ENCODE data around the gene RGS6.

The RGS6 gene

DNA sequence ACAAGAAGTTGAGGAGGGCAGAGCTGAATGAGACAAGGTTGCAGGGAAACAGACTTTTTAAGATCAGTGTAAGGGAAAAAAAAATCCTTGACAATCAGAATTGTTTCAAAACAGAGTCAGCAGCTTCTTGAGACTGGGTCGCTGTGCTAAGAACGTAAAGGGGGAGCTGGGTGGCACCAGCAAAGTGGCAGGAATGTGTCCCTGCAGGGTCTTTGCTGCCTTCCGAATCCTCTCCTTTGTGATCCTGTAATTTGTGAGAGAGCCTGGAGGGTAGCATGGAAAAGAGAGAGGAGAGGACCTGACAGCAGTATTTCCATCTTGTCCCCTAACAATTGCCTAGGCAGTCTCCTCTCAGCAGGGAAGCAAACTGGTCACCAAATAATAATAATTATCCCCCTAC lies 472.8 kb downstream of the RGS6 start:
- intact Hi-C loops (cut with DNase I) = no loop called here
- DNase-seq = no peak

DNA sequence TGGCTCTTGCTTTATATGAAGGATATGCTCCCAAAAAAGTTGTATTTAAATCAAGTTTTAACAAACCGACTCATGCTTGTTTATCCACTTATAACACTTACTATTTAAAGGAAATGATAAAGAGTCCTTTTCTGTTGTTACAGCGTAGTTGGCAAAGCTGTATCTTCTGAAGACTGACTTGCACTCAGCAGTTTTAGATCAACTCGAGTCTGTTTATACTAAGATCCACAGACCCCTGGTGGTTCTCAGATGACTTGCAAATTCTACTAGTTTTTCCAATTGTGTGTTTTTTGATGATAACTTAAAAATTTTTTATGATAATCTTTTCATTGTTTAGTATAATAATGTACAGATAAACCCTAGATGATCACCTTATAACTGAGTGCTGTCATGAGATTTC lies 475.8 kb downstream of the RGS6 start:
- DNase-seq = no peak
- intact Hi-C loops (cut with DNase I) = no loop called here

DNA sequence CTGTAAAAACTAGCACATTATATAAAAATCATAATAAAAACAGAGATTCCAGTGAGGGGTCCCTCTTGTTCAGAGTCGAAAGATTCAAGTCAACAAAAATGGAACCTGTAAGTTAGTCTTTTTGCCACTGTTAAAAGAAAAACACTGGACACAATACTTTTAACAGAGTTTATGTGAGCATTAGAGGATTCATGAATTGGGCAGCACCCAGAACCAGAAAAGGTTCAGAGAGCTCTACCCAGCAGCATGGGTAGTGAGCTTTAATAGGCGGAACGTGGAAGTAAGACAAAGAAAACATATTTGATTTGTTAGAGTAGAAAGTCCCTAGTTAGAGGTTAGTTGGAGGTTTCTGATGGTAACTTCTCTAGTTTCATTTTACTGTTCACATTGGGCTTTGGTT lies 476.8 kb downstream of the RGS6 start:
- no peak for DNase-seq
- intact Hi-C loops (cut with DNase I) = no loop called here

DNA sequence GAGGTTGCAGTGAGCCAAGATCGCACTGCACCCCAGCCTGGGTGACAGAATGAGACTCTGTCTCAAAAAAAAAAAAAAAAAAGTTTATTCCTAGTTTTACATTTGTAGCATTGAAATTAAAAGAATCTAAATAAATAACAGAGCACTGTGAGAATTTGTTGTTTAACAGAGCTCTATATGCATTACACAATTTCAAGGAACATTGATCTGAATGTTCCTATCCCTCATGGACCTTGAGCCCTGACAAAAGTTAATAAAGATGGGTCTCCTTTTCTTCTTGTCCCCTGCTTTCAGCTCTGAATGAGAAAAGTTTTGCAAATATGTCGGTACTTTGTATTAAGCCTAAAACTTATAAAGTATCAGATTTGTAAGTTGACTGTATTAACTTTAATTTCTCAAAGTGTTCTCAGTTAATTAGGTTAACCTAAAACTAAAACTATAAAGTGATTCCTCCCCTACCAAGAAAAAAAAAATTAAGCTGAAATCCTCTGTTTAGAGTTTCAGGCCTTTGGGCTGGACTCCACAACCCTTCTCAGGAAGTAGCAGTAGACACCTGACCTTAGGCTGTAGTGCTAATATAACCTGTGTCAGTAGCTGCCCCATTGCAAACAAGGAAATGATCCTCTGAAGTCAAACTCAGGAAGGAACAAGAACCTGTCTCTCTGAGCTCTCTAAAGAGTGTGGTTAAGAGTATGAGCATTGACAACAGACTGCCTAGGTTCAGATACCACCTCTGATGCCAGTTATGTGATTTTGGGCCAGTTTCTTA lies 484.0 kb downstream of the RGS6 start:
- intact Hi-C loops (cut with DNase I) = no loop called here
- peak in 1 of 42 donors; percentile 15 for DNase-seq

DNA sequence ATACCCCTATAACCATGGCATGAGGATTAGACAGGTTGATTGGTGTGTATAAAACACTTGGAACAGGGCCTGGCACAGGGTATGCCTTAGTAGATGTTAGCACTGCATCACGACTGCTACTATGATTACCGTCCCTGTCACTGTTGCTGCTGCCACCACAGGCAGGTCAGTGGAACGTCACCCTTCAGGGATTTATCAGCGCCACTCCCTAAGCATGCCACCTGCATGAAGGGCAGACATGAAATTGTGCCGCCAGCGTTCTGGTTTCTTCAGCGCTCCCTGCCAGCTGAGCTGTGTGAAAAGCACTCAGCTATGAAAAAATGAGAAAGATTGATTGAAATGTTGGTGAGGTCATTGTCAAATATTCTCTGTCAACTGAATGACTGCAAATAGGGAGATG lies 484.7 kb downstream of the RGS6 start:
- DNase-seq = peak in 2 of 42 donors; percentile 8 to 37
- intact Hi-C loops (cut with DNase I) = no loop called here

DNA sequence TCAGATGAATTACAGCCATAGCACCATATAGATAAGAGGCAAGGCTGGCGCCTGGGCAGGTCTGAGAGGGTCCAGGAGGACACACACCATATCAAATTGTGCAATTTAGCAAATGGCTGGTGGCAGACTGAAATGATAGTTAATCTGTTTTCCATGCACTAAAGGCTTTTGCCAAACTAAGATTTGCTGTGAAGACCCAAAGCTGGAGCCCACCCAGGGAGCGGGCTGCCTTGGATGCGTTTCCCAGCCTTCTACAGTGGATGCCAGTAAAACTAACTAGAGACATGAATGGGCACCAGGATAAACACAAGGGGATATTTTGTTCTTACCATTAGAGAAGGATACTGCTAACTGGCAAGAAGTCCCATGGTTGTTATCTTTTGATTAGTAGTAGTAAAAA lies 486.6 kb downstream of the RGS6 start:
- intact Hi-C loops (cut with DNase I) = no loop called here
- peak in 1 of 42 donors; percentile 22 for DNase-seq

DNA sequence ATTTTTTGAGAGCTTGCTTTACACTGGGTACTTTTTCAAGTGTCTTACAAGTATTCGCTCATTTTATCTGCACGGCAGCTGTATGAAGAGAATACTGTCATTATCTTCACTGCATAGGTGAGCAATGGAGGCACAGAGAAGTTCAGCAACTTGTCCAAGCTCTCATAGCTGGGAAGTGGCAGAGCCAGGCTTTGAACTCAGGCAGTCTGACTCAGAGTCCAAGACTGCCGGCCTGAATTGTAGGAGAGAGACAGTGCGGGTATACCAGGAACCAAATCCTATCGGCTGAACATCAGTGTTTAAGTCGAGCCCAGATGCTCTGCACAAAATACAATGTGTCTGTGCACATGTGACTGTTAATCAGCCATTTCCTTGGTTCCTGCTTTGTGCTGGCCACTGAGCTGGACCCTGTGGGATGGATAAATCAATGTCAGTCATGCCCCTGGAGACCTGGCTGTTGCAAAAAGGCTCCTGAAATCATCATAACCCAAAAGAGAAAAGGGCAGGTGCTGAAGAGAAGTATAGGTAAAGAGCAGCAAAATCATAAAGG lies 487.1 kb downstream of the RGS6 start:
- intact Hi-C loops (cut with DNase I) = no loop called here
- peak in 1 of 42 donors; percentile 19 for DNase-seq

DNA sequence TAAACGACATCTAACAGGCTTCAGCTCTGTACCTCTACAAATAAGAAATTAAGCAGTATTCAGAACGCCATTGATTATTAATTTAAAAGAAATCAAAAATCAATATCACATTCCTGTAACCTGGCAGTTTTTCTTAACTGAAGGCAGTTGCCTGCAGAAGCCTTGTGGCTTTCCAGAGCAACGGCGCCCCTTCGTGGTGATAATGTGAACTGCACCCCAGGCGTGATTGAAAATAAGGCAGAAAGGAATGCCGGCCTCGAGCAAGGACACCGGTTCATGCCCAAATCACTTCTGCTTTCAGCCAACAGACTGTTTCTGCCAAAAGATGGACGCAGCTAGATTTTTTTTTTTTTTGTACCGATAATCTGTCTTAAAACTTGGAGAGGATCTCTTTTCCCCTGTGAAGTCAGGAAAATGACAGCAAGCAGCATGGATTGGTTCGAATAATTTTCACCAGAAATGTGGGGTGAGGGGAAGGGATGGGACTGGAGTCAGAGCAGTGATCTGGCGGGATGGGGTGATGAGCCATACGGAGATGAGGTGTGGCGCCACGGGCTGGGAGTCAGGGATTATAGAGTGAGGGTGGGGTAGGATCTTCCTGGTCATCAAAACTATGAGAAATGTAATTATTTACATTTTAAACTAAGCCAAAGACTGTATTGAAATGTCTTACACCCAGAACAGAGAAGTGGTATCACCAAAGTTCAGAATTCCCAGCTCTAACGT lies 488.7 kb downstream of the RGS6 start:
- intact Hi-C loops (cut with DNase I) = no loop called here
- DNase-seq = peak; percentile 27 to 90 (median 82)

DNA sequence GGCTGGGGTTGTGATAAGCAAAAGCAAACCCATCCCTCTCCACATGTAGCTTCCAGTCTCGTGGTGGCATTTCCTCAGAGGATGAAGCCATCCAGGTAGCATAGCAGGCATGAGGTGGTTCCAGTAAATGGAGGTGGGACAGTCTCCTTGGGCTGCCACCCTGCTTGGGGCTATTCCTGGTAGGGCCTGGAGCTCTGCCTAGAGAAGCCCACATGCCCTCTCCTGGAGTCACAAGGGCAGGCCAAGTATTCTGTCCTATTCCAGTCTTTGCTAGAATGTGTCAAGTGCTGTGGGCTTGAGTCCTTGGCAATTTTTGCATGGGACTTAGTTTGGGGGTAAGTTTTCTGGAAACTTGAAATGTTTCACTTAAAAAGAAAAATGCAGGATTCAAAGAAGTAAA lies 491.7 kb downstream of the RGS6 start:
- intact Hi-C loops (cut with DNase I) = no loop called here
- no peak for DNase-seq

DNA sequence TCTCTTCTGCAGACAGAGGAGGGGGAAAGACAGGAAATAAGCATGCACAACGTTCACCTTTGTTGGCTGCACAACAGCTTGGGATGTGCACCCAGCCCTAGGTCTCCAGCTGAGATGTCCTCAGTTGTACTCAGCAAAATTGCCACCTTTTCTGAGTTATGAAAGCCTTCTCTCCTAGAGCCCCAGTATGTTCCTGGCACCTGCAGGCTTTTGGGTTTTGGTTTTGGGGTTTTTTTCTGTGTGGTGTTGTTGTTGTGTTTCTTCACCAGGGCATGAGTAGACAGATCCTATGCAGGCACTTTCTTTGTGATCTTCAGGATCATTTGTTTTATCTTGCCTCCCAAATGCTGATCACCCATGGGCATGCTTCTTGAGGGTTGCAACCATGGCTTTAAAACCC lies 498.2 kb downstream of the RGS6 start:
- DNase-seq = no peak
- intact Hi-C loops (cut with DNase I) = no loop called here

DNA sequence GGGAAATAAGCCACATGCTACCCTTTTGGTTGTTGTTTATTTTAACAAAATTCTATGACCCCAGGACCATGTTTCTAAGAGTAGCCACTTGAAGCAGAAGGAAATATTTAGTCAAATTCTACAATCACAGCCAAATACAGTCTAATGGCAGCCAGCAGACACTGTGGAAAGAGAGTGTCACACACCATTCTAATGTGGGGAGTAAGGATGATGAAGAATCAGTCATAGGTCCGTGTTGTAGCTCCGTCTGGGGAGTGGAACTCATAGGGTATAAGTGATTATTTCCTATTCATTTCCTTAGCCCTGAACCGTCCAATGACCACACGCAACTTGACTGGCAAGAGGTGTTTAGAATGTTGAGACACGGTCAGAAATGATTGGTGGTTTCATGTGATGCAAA lies 500.5 kb downstream of the RGS6 start:
- intact Hi-C loops (cut with DNase I) = no loop called here
- no peak for DNase-seq

DNA sequence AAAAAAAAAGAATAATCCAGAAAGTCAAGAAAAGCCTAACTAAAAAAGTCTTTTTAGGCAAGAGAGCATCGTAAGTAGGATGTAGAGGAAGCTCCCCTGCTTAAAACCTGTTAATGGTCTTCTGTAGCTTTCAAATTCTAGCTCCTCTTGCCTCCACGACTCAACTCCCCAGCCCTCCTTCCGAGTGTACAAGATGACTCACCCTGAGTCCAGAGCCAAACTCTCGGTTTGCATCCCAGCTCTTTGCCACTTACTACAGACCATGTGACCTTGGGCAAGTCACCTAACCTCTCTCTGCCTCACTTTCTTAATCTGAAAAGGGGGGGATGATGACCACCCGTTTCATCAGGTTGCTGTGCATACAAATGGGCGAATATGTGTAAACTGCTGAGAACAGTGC lies 501.3 kb downstream of the RGS6 start:
- intact Hi-C loops (cut with DNase I) = no loop called here
- DNase-seq = no peak

DNA sequence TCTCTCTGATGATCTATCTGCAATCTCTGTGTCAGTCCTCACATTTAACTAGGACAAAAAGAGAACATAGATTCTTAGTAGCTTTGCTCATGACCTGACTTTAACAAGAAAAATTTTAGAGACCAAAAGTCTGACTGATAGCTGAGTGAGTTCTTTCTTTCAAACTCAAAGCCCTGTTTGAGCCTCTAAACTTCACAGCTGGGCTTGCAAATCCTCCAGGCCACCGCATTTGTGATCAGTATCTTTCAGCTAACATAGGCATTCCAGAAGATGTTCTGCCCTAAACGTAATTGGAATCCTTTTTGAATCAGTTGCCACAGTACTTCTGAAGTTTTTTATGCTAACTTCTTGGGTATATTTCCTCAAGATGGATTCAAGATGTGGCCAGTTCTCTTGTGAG lies 502.6 kb downstream of the RGS6 start:
- DNase-seq = no peak
- intact Hi-C loops (cut with DNase I) = no loop called here

DNA sequence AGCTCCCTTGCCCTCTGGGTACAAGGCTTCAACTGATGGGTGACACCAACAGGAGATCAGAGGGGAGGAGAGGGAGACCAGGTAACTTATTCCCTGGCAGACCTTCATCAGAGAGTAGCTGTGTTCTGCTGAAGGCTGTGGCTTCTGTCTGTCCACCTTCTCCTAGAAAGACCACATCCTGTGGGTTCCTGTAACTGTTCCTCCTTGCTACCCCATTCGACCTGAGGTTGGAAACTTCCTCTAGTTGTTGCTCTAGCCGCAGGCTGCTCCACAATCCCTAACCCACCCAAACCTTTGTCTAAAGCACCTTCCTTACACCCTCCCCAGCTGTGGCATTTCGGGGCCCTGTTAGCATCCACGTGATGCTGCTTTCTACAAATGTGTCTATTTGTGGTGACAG lies 507.5 kb downstream of the RGS6 start:
- no peak for DNase-seq
- intact Hi-C loops (cut with DNase I) = no loop called here

DNA sequence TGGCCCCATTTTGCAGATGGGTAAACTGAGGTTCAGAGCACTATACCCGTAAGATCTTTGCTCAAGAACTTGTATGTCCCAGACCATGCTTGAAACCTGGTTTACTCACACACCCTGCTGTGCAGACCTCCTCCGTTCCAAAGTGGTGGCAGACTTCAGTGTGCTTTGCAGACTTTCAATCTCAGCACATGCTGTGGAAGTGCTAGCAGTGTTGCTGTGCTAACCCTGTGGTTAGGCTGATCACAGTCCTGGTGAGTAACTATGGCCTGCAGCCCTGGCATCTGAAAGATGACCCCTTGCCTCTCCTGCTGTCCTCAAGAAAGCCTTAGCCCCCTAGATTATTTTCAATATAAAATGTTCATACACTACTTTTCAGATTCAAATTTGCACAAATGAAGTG lies 511.0 kb downstream of the RGS6 start:
- intact Hi-C loops (cut with DNase I) = no loop called here
- DNase-seq = no peak

DNA sequence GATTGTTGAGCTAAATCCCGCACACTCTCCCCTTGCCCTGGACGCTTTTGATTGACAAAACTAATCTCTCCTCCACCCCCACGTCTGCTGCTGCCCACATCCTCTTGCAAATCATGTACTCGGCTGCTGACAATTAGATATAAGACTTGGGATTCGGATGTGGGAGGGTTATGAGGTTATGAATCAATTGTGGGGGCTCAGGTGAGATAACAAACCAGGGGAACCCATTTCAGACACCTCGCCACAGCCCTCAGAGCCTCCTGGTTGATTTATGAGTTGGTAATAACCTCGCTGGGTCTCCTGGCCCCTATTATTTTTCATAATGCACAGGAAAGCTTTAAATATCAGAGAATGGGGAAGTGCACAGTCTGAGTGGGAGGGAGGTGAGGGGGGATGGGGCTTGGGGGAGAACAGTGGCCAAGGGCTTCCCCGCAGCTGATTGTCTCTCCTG lies 511.8 kb downstream of the RGS6 start:
- peak in 33 of 42 donors; percentile 2 to 73 (median 31) for DNase-seq
- intact Hi-C loops (cut with DNase I) = no loop called here

DNA sequence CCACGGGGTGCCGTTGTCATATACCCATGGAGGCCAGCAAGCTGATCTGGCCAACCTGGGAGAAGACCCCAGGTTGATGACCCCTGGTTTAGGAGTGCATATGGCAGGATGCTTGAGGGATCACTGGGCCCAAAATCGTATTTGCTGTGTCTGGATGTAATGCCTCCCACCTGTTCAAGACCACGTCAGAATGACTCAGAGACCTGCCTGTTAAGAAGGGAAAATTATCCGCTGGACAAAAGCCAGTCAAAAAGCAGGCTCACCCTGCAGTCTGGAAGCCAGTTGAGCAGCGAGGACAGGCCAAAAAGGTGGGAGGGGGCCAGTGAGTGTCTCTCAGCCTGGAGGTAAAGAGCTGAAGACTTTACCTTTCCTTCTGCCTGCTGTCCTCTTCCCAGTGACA lies 512.5 kb downstream of the RGS6 start:
- intact Hi-C loops (cut with DNase I) = no loop called here
- DNase-seq = no peak

DNA sequence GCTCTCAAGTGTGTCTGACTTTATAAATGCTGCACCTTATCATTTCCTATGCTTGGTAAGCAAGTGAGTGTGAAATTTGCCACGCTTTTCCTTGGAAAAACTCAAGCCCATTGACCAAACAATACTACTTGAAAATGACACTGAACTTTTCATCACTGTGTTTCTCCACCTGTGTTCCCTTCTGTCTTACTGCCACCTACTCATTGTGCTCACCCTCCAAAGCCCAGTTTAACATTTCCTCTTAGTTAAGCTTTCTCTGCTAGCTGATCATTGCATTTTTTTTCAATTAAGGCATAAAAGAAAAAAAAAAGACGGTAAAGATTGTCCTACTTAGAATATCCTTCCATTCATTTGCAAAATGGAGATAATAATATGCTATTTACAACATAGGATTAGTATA lies 516.0 kb downstream of the RGS6 start:
- no peak for DNase-seq
- intact Hi-C loops (cut with DNase I) = no loop called here

DNA sequence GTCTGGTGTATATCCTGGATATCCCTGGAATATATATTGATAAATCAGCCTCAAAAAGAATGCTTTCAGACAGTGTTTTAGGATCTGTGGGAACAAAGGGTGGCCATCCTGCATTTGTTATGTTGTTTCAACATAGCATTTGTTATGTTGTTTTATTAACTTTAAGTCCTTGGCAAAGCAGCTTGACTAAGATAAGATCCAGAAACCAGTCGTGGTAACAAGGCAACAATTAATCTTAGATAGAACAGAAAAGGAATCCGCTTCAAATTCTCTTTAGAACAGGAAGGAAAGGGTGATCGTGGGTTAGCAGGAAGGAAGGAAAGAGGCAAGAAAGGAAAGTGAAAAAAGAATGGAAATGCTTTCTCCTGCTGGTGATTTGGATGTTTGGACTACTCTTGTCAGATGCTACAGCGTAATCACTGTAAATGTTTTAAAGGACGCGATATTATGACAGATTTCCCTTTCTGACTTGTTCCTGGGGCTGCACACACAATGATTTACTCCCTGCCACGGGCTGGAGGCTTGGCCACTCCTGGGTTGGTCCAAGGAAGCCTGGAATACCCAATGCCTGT lies 518.3 kb downstream of the RGS6 start:
- intact Hi-C loops (cut with DNase I) = no loop called here

More for the DNA sequence above, 518.3 kb downstream of the RGS6 start:
- no peak for DNase-seq

Data from head of caudate nucleus (tissue), 42 donors.